SK-N-SH (cell line): ENCODE results near the gene ZNF532.

Experiments
- POLR2AphosphoS5 ChIP-seq: IDR thresholded peaks from 2 replicates; pipeline ENCODE4 v1.6.1; 2012; ENCODE audit warnings: low read depth, low read length
- TF ChIP-seq, protein P1 (sequence below): fragments of 200-600 bp; sonication (generic); IDR thresholded peaks from 2 replicates; pipeline ENCODE4 v1.6.1; 2017; ENCODE audit warnings: antibody characterized with exemption, mild to moderate bottlenecking, moderate library complexity

DNA sequence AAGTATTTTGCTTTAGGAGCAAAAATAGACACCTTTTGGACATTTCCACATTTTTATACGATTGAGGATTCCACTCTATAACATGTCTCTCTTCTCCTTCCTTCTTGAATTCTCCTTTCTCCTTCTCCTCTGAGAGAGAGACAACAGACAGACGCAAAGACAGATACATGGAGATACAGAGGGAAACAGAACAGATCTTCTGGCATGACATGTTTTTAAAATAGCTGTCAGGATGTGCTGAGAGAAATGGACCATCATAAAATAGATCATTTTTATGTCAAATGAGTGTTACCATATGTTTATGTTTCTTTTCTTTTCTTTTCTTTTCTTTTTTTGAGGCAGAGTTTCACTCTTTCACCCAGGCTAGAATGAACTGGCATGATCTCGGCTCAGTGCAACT is 44.4 kb upstream of the ZNF532 start:
- no peak for TF ChIP-seq POLR2AphosphoS5
- TF ChIP-seq, protein P1, sequence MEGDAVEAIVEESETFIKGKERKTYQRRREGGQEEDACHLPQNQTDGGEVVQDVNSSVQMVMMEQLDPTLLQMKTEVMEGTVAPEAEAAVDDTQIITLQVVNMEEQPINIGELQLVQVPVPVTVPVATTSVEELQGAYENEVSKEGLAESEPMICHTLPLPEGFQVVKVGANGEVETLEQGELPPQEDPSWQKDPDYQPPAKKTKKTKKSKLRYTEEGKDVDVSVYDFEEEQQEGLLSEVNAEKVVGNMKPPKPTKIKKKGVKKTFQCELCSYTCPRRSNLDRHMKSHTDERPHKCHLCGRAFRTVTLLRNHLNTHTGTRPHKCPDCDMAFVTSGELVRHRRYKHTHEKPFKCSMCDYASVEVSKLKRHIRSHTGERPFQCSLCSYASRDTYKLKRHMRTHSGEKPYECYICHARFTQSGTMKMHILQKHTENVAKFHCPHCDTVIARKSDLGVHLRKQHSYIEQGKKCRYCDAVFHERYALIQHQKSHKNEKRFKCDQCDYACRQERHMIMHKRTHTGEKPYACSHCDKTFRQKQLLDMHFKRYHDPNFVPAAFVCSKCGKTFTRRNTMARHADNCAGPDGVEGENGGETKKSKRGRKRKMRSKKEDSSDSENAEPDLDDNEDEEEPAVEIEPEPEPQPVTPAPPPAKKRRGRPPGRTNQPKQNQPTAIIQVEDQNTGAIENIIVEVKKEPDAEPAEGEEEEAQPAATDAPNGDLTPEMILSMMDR, result no peak
